Hindlimb muscle (tissue), 1 donor: Measurements from ENCODE around the gene SFI1. TPM values are rescaled to one million over a fixed set of nuclear protein-coding genes. Genes with fewer than 3 reads are reported as not detected.
A peak's percentile ranks its signal among the peaks of the same experiment; 100 is the strongest.
"Not testable (repeated sequence)": the region's sequence is repeated elsewhere in the genome, so short reads cannot be mapped to it uniquely, and the experiment has no call there.

Source experiments
- DNase-seq: peaks from one replicate; pipeline ENCODE4 v3.0.0-alpha.2; 2013
- polyA plus RNA-seq: library from polyadenylated mRNA; unstranded; fragments of 120-200 nt; gene quantifications from one replicate; pipeline ENCODE4 v1.2.1, GENCODE V29; 2013; ENCODE audit not compliant: insufficient read length

The SFI1 gene
- polyA plus RNA-seq, 1 donor, result 9.7 TPM

GRCh38 chr22:31491218-31491962, 4.9 kb upstream of the SFI1 start:
- DNase-seq, result no peak

- DNase-seq, result no peak
Observed at GRCh38 chr22:31492151-31492550, 4.2 kb upstream of the SFI1 start.

- DNase-seq, result not testable (repeated sequence)
Observed at GRCh38 chr22:31493355-31493754, 3.0 kb upstream of the SFI1 start.

- no peak for DNase-seq
Observed at GRCh38 chr22:31495343-31495742, 993 bp upstream of the SFI1 start.

GRCh38 chr22:31496735-31497146, 405 bp downstream of the SFI1 start:
- peak; percentile 8 for DNase-seq

GRCh38 chr22:31497148-31497938, 1.0 kb downstream of the SFI1 start:
- DNase-seq, result no peak

- DNase-seq, result no peak
Observed at GRCh38 chr22:31501738-31502137, 5.4 kb downstream of the SFI1 start.

GRCh38 chr22:31503211-31503964, 7.1 kb downstream of the SFI1 start:
- DNase-seq, result no peak

GRCh38 chr22:31504282-31504681, 7.9 kb downstream of the SFI1 start:
- DNase-seq, result no peak

GRCh38 chr22:31507517-31507916, 11.2 kb downstream of the SFI1 start:
- DNase-seq, result not testable (repeated sequence)

GRCh38 chr22:31508536-31508935, 12.2 kb downstream of the SFI1 start:
- no peak for DNase-seq

GRCh38 chr22:31509061-31509762, 12.9 kb downstream of the SFI1 start:
- DNase-seq, result no peak

- no peak for DNase-seq
Observed at GRCh38 chr22:31520051-31520450, 23.7 kb downstream of the SFI1 start.

- DNase-seq, result not testable (repeated sequence)
Observed at GRCh38 chr22:31524132-31524531, 27.8 kb downstream of the SFI1 start.

GRCh38 chr22:31526270-31526669, 29.9 kb downstream of the SFI1 start:
- DNase-seq, result no peak

GRCh38 chr22:31530823-31531195, 34.5 kb downstream of the SFI1 start:
- DNase-seq, result peak; percentile 39

GRCh38 chr22:31532060-31532459, 35.7 kb downstream of the SFI1 start:
- no peak for DNase-seq

GRCh38 chr22:31533374-31533773, 37.0 kb downstream of the SFI1 start:
- DNase-seq, result no peak

- DNase-seq, result no peak
Observed at GRCh38 chr22:31537019-31537535, 40.7 kb downstream of the SFI1 start.

GRCh38 chr22:31538815-31539214, 42.5 kb downstream of the SFI1 start:
- DNase-seq, result no peak

- DNase-seq, result not testable (repeated sequence)
Observed at GRCh38 chr22:31540166-31540565, 43.8 kb downstream of the SFI1 start.

GRCh38 chr22:31540966-31541365, 44.6 kb downstream of the SFI1 start:
- DNase-seq, result no peak
